D721Med (cell line): Measurements from ENCODE around the gene BCL2A1.

Experiments used
- DNase-seq: peaks from one replicate; pipeline ENCODE4 v3.0.0; 2011; ENCODE audit warnings: low spot score; ENCODE audit not compliant: insufficient read length
- FAIRE-seq: peaks from 2 replicates; lab custom pipeline; 2011; peaks lifted over from hg19 to GRCh38; lab: Jason Lieb, UNC
- TF ChIP-seq, protein P1 (sequence below): IDR thresholded peaks from 2 replicates; pipeline ENCODE4 v1.5.1; 2012; ENCODE audit warnings: mild to moderate bottlenecking, control low read depth; ENCODE audit not compliant: insufficient read depth; ENCODE audit errors: missing control alignments

BCL2A1 gene

DNA sequence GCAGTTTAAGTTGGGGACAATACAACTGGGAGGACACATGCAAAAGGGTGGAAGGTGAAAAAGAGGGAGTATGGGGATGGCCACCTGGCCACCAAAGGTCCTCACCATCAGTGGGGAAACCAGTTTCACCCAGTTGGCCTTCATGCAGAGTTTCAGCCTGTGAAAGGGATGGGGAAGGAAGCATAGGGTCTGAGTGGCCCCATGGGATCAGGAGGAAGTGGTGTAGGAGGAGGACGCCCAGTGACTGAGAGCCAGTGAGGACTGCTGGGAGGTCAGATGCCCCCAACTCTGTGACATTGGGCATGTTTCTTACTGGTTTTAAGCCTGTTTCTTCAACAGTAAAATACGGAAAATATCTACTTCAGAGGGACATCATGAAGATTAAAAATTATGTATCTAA, 16.3 kb downstream of the BCL2A1 start:
- FAIRE-seq: no peak
- TF ChIP-seq, protein P1, sequence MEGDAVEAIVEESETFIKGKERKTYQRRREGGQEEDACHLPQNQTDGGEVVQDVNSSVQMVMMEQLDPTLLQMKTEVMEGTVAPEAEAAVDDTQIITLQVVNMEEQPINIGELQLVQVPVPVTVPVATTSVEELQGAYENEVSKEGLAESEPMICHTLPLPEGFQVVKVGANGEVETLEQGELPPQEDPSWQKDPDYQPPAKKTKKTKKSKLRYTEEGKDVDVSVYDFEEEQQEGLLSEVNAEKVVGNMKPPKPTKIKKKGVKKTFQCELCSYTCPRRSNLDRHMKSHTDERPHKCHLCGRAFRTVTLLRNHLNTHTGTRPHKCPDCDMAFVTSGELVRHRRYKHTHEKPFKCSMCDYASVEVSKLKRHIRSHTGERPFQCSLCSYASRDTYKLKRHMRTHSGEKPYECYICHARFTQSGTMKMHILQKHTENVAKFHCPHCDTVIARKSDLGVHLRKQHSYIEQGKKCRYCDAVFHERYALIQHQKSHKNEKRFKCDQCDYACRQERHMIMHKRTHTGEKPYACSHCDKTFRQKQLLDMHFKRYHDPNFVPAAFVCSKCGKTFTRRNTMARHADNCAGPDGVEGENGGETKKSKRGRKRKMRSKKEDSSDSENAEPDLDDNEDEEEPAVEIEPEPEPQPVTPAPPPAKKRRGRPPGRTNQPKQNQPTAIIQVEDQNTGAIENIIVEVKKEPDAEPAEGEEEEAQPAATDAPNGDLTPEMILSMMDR: no peak
- no peak for DNase-seq

DNA sequence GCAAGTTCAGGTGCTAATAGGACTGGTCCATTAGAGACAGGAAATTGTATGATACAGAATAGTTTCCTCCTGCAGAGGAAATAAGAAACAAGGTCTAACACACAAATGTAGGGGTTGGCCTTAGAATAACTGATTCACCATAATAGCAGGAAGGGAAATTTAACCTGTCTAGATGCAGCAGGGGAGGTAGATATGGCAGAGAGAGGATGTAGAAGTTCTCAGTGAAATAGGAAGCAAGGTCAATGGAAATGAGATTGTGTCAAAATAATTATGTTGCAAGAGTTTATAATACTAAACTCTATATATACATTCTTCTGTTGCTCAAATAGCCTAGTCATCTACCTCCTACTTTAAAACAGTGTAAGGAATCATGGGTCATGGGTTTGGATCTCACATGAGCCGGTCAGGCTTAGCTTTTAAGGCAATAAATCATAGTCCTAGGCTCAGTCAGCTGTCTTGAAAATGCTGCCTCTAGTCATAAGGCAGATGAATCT, 17.0 kb downstream of the BCL2A1 start:
- TF ChIP-seq, protein P1: no peak
- no peak for FAIRE-seq
- DNase-seq: no peak

DNA sequence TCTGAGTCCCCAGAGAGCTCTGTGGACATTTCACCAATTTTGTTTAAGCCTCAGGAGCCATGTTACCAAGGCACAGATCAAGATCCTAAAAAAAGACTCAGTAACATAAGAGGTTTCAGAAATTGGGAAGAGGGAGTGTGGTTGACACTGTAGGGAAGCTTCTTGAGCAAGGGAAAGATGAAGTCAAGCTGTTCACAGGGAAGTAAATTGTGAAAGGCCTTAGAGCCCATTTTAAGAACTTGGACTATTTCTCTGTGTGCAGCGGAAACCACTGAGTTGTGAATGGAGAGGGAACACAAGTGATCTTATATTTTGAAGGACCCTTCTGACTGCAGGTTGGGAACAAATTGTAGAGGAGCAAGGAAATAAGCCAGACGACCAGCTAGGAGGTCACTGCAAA, 18.7 kb downstream of the BCL2A1 start:
- TF ChIP-seq, protein P1: no peak
- DNase-seq (no peak), FAIRE-seq (no peak)

DNA sequence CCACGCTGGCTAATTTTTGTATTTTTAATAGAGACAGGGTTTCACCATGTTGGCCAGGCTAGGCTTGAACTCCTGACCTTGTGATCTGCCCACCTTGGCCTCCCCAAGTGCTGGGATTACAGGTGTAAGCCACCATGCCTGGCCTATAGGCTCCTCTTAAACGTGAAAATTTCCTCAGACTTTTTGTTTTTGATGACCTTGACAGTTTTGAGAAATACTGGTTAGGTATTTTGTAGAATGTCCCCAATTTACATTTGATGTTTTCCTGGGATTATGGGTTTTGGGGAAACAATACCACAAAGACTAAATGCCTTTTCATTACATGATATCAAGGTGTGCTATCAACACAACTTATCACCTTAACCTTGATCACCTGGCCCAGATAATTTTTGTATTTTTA, 20.7 kb downstream of the BCL2A1 start:
- DNase-seq (no peak), FAIRE-seq (no peak)
- TF ChIP-seq, protein P1: no peak

DNA sequence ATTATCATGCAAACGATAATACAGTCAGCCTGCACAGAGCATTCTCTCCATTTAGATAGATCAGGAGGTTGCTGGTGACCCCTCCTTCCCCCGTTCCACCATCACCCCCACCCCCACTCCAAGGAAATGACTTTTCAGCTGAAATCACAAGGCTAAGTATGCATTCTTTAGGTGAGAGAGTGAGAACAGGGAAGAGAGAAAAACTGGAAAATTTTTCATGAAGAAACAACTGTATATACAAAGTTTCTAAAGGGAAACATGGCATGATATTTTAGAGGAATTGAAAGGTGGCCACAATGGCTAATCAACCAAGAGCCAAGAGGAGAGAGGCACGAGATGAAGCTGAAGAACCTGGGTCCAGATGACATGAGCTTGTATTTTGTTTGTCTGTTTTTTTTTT, 22.2 kb downstream of the BCL2A1 start:
- no peak for DNase-seq
- TF ChIP-seq, protein P1: no peak
- FAIRE-seq: no peak

DNA sequence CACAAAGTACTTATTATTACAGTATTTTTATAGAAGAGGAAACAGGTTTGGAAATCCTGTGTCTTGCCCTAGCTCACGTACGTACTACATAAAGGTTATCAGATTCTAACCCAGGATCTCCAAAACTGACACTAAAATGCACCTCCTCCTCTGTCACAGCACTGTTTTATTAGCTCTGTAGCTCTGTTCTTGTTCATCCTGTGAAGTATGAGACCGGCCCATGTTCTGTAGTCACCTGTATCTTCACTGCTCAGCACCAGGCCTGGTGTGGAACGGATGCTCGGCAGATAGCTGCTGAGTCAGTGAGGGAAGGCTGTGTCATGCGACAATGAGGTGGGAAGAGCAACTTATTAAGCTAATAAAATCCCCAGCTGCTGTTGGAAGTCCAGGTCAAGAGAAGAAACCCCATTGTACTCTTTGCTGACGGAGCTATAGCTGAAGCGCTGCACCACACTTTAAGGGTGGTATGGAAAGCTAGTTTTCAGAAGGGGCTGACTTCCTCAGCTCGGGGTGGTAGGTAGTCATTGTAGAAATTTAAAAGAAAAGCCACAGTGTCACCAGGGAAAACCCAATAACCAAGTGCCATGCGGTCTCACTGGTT, 22.8 kb downstream of the BCL2A1 start:
- FAIRE-seq (no peak), DNase-seq (no peak)
- TF ChIP-seq, protein P1: no peak

DNA sequence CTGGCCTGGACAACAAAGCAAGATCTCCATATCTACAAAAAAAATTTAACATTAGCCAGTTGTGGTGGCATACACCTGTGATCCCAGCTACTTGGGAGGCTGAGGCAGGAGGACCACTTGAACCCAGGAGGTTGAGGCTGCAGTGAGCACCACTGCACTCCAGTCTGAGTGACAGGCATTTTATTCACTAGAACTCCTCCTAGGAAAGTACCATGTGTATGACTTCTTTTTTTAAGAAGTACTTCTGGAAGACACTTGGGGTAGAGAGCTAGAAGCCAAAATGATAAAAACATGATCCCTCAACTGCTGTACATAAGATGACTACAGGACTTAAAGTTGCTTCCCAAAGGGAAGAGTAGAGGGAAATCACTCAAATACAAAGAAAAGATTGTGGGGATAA, 24.0 kb downstream of the BCL2A1 start:
- TF ChIP-seq, protein P1: no peak
- FAIRE-seq (no peak), DNase-seq (no peak)
